Liver (tissue), 9 donors: ENCODE data around the gene OR6P1. TPM values are rescaled to one million over a fixed set of nuclear protein-coding genes. Genes with fewer than 3 reads are reported as not detected.

Experiments used
- DNase-seq: peaks from one replicate; pipeline ENCODE4 v3.0.0-alpha.2; 2017; ENCODE audit warnings: low spot score
- H3K27ac ChIP-seq, 2 donors: one replicate each; pipeline ENCODE4 v1.7.0; 2013; ENCODE audit warnings: inconsistent platforms in 2 of 2, low read length in 2 of 2, control low read depth in 1 of 2, low read depth in 1 of 2, mild to moderate bottlenecking in 1 of 2
- H3K27me3 ChIP-seq, 4 donors: one replicate each; pipeline versions ENCODE4 v1.6.1 to v1.7.0; 2013; ENCODE audit warnings: low read length in 3 of 4, inconsistent platforms in 1 of 4, mild to moderate bottlenecking in 1 of 4, moderate library complexity in 1 of 4; ENCODE audit not compliant: control insufficient read depth in 4 of 4, insufficient read depth in 4 of 4
- H3K36me3 ChIP-seq, 4 donors: one replicate each; pipeline versions ENCODE4 v1.6.1 to v1.7.0; 2013; ENCODE audit warnings: low read length in 3 of 4, mild to moderate bottlenecking in 3 of 4, low read depth in 1 of 4, moderate library complexity in 1 of 4; ENCODE audit not compliant: control insufficient read depth in 4 of 4, insufficient read depth in 3 of 4
- H3K4me1 ChIP-seq, 4 donors: one replicate each; pipeline versions ENCODE4 v1.6.1 to v1.7.0; 2013; ENCODE audit warnings: low read length in 3 of 4, mild to moderate bottlenecking in 3 of 4, moderate library complexity in 1 of 4; ENCODE audit not compliant: control insufficient read depth in 4 of 4, insufficient read depth in 4 of 4
- H3K4me3 ChIP-seq, 3 donors: one replicate each; pipeline versions ENCODE4 v1.6.1 to v1.7.0; 2013; ENCODE audit warnings: low read length in 3 of 3, control low read depth in 1 of 3, low read depth in 1 of 3, mild to moderate bottlenecking in 1 of 3
- H3K9ac ChIP-seq, 2 donors: one replicate each; pipeline ENCODE4 v1.7.0; 2013; ENCODE audit warnings: low read length in 2 of 2, mild to moderate bottlenecking in 2 of 2, moderate library complexity in 2 of 2, control low read depth in 1 of 2, low read depth in 1 of 2
- H3K9me3 ChIP-seq, 4 donors: one replicate each; pipeline versions ENCODE4 v1.6.1 to v1.7.0; 2013; ENCODE audit warnings: low read length in 3 of 4; ENCODE audit not compliant: control insufficient read depth in 4 of 4
- EGR1 ChIP-seq, 2 donors: IDR thresholded peaks; 2 replicates each; pipeline ENCODE4 v1.6.1; 2016 to 2018; ENCODE audit warnings: antibody characterized with exemption in 2 of 2, low read depth in 2 of 2
- FOXA1 ChIP-seq: IDR thresholded peaks from 2 replicates; pipeline ENCODE4 v1.6.1; 2016; ENCODE audit warnings: antibody characterized with exemption
- FOXA2 ChIP-seq: IDR thresholded peaks from 2 replicates; pipeline ENCODE4 v1.6.1; 2016; ENCODE audit warnings: antibody characterized with exemption
- GABPA ChIP-seq, 2 donors: IDR thresholded peaks in 1 of 2; conservative IDR thresholded peaks in 1 of 2; 2 replicates each; pipeline ENCODE4 v1.6.1; 2016; ENCODE audit warnings: antibody characterized with exemption in 2 of 2, mild to moderate bottlenecking in 1 of 2, moderate library complexity in 1 of 2
- HNF4A ChIP-seq, 2 donors: conservative IDR thresholded peaks; 2 replicates each; pipeline ENCODE4 v1.6.1; 2016; ENCODE audit warnings: antibody characterized with exemption in 2 of 2, mild to moderate bottlenecking in 2 of 2
- HNF4G ChIP-seq: IDR thresholded peaks from 2 replicates; pipeline ENCODE4 v1.6.1; 2016; ENCODE audit warnings: antibody characterized with exemption
- JUND ChIP-seq, 2 donors: IDR thresholded peaks; 2 replicates each; pipeline ENCODE4 v1.6.1; 2016; ENCODE audit warnings: antibody characterized with exemption in 2 of 2
- NR2F2 ChIP-seq: IDR thresholded peaks from 2 replicates; pipeline ENCODE4 v1.6.1; 2016; ENCODE audit warnings: antibody characterized with exemption
- RXRA ChIP-seq, 2 donors: IDR thresholded peaks; 2 replicates each; pipeline ENCODE4 v1.6.1; 2017 to 2018; ENCODE audit warnings: antibody characterized with exemption in 2 of 2, mild to moderate bottlenecking in 1 of 2
- SP1 ChIP-seq: IDR thresholded peaks from 2 replicates; pipeline ENCODE4 v1.6.1; 2018; ENCODE audit warnings: antibody characterized with exemption, mild to moderate bottlenecking
- YY1 ChIP-seq: IDR thresholded peaks from 2 replicates; pipeline ENCODE4 v1.6.1; 2016; ENCODE audit warnings: antibody characterized with exemption, mild to moderate bottlenecking
- WGBS: extraction: QIAGEN DNeasy Blood & Tissue Kit; methylation state at CpG from one replicate; pipeline ENCODE4 v1.1.7; 2013; 5-methylcytosine and 5-hydroxymethylcytosine counted together
- polyA plus RNA-seq, 2 donors: library from polyadenylated mRNA; stranded (reverse) in 1 of 2; unstranded in 1 of 2; fragments of 200-250 nt in 1 of 2; fragments of >200 nt in 1 of 2; fragmentation: Nextera tagmentation in 1 of 2; extraction: Ambion mirVana in 1 of 2; gene quantifications; one replicate each; pipeline versions ENCODE4 v1.2.1 to v1.2.3, GENCODE V29; 2013 to 2015
- total RNA-seq, 2 donors: library from RNA; depleted of rRNA; stranded (reverse); fragments of >200 nt; gene quantifications; one replicate each; pipeline ENCODE4 v1.2.3, GENCODE V29; 2014
- TF ChIP-seq, protein P1 (sequence below): IDR thresholded peaks from 2 replicates; pipeline ENCODE4 v1.6.1; 2016; ENCODE audit warnings: antibody characterized with exemption
- TF ChIP-seq, protein P2 (sequence below): fragments of 150-350 bp; IDR thresholded peaks from 2 replicates; pipeline ENCODE4 v1.5.1; 2017; ENCODE audit warnings: improper control_type of control experiment, low read depth, low read length; ENCODE audit not compliant: missing input control
- TF ChIP-seq, protein P3 (sequence below): IDR thresholded peaks from 2 replicates; pipeline ENCODE4 v1.6.1; 2016; ENCODE audit warnings: antibody characterized with exemption
- TF ChIP-seq, protein P4 (sequence below): IDR thresholded peaks from 2 replicates; pipeline ENCODE4 v1.6.1; 2016; ENCODE audit warnings: antibody characterized with exemption, mild to moderate bottlenecking
- donor health status: healthy.
- donor health status: healthy.
- donor health status: healthy.
- donor health status: healthy.
- donor health status: healthy.

Gene OR6P1
- total and polyA plus RNA-seq, 4 donors: not detected

DNA sequence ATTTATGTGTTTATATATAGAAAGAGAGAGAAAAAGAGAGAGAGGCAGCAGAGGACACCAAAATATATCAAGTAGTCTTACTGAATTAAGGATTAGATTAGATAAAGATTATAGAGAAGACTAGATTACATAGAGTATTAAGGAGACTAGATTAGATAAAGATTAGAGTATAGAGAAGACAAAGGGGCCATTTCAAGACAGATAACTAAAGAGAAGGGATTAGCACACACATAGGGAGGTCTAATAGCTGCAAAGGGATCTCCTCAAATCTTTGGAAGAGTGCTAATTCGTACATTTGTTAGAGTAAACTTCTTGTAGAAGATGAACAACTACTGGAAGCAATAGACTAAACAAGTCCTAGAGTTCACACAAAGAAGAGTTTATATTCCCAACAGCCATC, 50.4 kb downstream of the OR6P1 start:
- no peak overlapping the region for H3K4me3 ChIP-seq
- H3K9ac ChIP-seq: no peak overlapping the region
- TF ChIP-seq GABPA (IDR thresholded peaks at IDR 0.05 in 1 of 2, conservative IDR thresholded peaks at IDR 0.05 in 1 of 2): no peak
- TF ChIP-seq, protein P1, sequence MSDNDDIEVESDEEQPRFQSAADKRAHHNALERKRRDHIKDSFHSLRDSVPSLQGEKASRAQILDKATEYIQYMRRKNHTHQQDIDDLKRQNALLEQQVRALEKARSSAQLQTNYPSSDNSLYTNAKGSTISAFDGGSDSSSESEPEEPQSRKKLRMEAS: no peak
- TF ChIP-seq FOXA1: no peak
- no peak for TF ChIP-seq SP1
- TF ChIP-seq HNF4A (conservative IDR thresholded peaks at IDR 0.05): no peak
- TF ChIP-seq, protein P2, sequence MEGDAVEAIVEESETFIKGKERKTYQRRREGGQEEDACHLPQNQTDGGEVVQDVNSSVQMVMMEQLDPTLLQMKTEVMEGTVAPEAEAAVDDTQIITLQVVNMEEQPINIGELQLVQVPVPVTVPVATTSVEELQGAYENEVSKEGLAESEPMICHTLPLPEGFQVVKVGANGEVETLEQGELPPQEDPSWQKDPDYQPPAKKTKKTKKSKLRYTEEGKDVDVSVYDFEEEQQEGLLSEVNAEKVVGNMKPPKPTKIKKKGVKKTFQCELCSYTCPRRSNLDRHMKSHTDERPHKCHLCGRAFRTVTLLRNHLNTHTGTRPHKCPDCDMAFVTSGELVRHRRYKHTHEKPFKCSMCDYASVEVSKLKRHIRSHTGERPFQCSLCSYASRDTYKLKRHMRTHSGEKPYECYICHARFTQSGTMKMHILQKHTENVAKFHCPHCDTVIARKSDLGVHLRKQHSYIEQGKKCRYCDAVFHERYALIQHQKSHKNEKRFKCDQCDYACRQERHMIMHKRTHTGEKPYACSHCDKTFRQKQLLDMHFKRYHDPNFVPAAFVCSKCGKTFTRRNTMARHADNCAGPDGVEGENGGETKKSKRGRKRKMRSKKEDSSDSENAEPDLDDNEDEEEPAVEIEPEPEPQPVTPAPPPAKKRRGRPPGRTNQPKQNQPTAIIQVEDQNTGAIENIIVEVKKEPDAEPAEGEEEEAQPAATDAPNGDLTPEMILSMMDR: no peak
- no peak for TF ChIP-seq NR2F2
- TF ChIP-seq, protein P3, sequence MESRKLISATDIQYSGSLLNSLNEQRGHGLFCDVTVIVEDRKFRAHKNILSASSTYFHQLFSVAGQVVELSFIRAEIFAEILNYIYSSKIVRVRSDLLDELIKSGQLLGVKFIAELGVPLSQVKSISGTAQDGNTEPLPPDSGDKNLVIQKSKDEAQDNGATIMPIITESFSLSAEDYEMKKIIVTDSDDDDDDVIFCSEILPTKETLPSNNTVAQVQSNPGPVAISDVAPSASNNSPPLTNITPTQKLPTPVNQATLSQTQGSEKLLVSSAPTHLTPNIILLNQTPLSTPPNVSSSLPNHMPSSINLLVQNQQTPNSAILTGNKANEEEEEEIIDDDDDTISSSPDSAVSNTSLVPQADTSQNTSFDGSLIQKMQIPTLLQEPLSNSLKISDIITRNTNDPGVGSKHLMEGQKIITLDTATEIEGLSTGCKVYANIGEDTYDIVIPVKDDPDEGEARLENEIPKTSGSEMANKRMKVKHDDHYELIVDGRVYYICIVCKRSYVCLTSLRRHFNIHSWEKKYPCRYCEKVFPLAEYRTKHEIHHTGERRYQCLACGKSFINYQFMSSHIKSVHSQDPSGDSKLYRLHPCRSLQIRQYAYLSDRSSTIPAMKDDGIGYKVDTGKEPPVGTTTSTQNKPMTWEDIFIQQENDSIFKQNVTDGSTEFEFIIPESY: no peak
- TF ChIP-seq, protein P4, sequence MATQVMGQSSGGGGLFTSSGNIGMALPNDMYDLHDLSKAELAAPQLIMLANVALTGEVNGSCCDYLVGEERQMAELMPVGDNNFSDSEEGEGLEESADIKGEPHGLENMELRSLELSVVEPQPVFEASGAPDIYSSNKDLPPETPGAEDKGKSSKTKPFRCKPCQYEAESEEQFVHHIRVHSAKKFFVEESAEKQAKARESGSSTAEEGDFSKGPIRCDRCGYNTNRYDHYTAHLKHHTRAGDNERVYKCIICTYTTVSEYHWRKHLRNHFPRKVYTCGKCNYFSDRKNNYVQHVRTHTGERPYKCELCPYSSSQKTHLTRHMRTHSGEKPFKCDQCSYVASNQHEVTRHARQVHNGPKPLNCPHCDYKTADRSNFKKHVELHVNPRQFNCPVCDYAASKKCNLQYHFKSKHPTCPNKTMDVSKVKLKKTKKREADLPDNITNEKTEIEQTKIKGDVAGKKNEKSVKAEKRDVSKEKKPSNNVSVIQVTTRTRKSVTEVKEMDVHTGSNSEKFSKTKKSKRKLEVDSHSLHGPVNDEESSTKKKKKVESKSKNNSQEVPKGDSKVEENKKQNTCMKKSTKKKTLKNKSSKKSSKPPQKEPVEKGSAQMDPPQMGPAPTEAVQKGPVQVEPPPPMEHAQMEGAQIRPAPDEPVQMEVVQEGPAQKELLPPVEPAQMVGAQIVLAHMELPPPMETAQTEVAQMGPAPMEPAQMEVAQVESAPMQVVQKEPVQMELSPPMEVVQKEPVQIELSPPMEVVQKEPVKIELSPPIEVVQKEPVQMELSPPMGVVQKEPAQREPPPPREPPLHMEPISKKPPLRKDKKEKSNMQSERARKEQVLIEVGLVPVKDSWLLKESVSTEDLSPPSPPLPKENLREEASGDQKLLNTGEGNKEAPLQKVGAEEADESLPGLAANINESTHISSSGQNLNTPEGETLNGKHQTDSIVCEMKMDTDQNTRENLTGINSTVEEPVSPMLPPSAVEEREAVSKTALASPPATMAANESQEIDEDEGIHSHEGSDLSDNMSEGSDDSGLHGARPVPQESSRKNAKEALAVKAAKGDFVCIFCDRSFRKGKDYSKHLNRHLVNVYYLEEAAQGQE: no peak
- no peak for TF ChIP-seq HNF4G
- TF ChIP-seq JUND (IDR thresholded peaks at IDR 0.05): no peak
- TF ChIP-seq YY1: no peak
- TF ChIP-seq EGR1 (IDR thresholded peaks at IDR 0.05; ENCODE audit: low read depth in 2 of 2): no peak
- no peak for TF ChIP-seq RXRA (IDR thresholded peaks at IDR 0.05)
- no peaks in the 10 kb centered on the region for H3K36me3 ChIP-seq
- H3K27me3 ChIP-seq: peaks cover 0 to 4% (median 1%) of the 10 kb centered on the region in 4 donors
- WGBS: 41% methylated on average over 1 of the region's 1 CpG
- H3K27ac ChIP-seq: no peak overlapping the region
- H3K9me3 ChIP-seq: no peaks in the 10 kb centered on the region
- no peaks in the 10 kb centered on the region for H3K4me1 ChIP-seq
- no peak for DNase-seq

DNA sequence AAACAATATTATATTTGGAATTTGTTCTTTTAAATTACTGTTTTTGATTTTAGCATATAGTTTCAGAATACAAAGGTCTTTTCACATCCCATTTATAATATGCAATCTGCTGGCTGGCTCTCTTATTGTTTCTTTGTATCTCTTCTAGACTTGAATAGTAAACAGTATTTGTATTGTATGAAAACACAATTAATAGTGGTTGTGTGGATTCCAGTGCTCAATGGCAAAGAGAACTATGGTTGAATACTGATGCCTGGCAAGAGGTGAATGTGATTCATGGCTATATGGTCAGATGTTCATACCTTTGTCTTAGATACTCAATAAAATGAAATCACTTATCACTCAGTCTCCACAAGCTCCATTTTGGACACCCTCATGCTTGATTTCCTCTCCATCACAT, 53.4 kb downstream of the OR6P1 start:
- DNase-seq: no peak
- Histone ChIP-seq H3K9me3 (no peaks in the 10 kb centered on the region), H3K27ac (no peak overlapping the region), H3K36me3 (no peaks in the 10 kb centered on the region), H3K27me3 (peaks cover 0 to 6% (median 1%) of the 10 kb centered on the region in 4 donors), H3K4me1 (no peaks in the 10 kb centered on the region), H3K9ac (no peak overlapping the region), H3K4me3 (no peak overlapping the region)
- TF ChIP-seq HNF4G (no peak), FOXA1 (no peak), HNF4A (conservative IDR thresholded peaks at IDR 0.05) (no peak), EGR1 (IDR thresholded peaks at IDR 0.05; ENCODE audit: low read depth in 2 of 2) (no peak), NR2F2 (no peak), YY1 (no peak), RXRA (IDR thresholded peaks at IDR 0.05) (no peak), GABPA (IDR thresholded peaks at IDR 0.05 in 1 of 2, conservative IDR thresholded peaks at IDR 0.05 in 1 of 2) (no peak), FOXA2 (no peak)
- TF ChIP-seq, protein P4: no peak
- TF ChIP-seq, protein P2: no peak
- TF ChIP-seq, protein P1: no peak
